Measurements from ENCODE around the gene SOD3.

- TF ChIP-seq CTCF (IDR thresholded peaks at IDR 0.05; ENCODE audit: low read length) (no peak), EZH2 (IDR thresholded peaks at IDR 0.05; ENCODE audit: borderline replicate concordance, low read length) (no peak)
Observed at GRCh38 chr4:24845902-24846301, 50.5 kb downstream of the SOD3 start.

Measured in OCI-LY1 (cell line).